ENCODE data around the gene ARHGEF10L.

- TF ChIP-seq POLR2A (IDR thresholded peaks at IDR 0.05) (no peak), CTCF (IDR thresholded peaks at IDR 0.05) (no peak), EP300 (IDR thresholded peaks at IDR 0.05) (no peak)
Observed at GRCh38 chr1:17635276-17635675, 95.8 kb downstream of the ARHGEF10L start.
